HEK293 (cell line): ENCODE results near the gene C1QL4.
A peak's percentile ranks its signal among the peaks of the same experiment; 100 is the strongest.

ENCODE experiments used
- GFI1B ChIP-seq: fragments of 450-650 bp; formaldehyde crosslinking; IDR thresholded peaks from 2 replicates; pipeline ENCODE4 v1.5.1; 2016; ENCODE audit warnings: missing biosample characterization, missing genetic modification characterization
- HOXA7 ChIP-seq: sonication (generic); formaldehyde crosslinking; IDR thresholded peaks from 2 replicates; pipeline ENCODE4 v1.8.1; 2022; ENCODE audit warnings: missing genetic modification reagents, borderline replicate concordance
- PATZ1 ChIP-seq: fragments of 450-650 bp; formaldehyde crosslinking; IDR thresholded peaks from 2 replicates; pipeline ENCODE4 v1.5.1; 2016; ENCODE audit warnings: missing biosample characterization, missing genetic modification characterization
- PBX3 ChIP-seq: sonication (generic); formaldehyde crosslinking; IDR thresholded peaks from 2 replicates; pipeline ENCODE4 v1.8.1; 2022; ENCODE audit warnings: mild to moderate bottlenecking, moderate library complexity, missing genetic modification reagents
- PRDM6 ChIP-seq: fragments of 450-650 bp; formaldehyde crosslinking; IDR thresholded peaks from 2 replicates; pipeline ENCODE4 v1.5.1; 2017; ENCODE audit warnings: missing biosample characterization, missing genetic modification characterization
- SCRT2 ChIP-seq: fragments of 450-650 bp; formaldehyde crosslinking; IDR thresholded peaks from 2 replicates; pipeline ENCODE4 v1.5.1; 2016; ENCODE audit warnings: missing biosample characterization, missing genetic modification characterization
- TRIM28 ChIP-seq: IDR thresholded peaks from 2 replicates; pipeline ENCODE4 v1.6.1; 2011; ENCODE audit warnings: low read length, control low read depth, borderline replicate concordance
- ZBTB17 ChIP-seq: fragments of 450-650 bp; formaldehyde crosslinking; IDR thresholded peaks from 2 replicates; pipeline ENCODE4 v1.5.1; 2016; ENCODE audit warnings: missing biosample characterization, missing genetic modification characterization
- ZFHX2 ChIP-seq: fragments of 450-650 bp; formaldehyde crosslinking; conservative IDR thresholded peaks from 2 replicates; pipeline ENCODE4 v1.5.1; 2016; ENCODE audit warnings: missing biosample characterization, missing genetic modification characterization
- ZFP3 ChIP-seq: fragments of 450-650 bp; formaldehyde crosslinking; IDR thresholded peaks from 2 replicates; pipeline ENCODE4 v1.5.1; 2016; ENCODE audit warnings: low read depth, missing biosample characterization, missing genetic modification characterization
- ZNF157 ChIP-seq: fragments of 450-650 bp; formaldehyde crosslinking; IDR thresholded peaks from 2 replicates; pipeline ENCODE4 v1.5.1; 2016; ENCODE audit warnings: missing biosample characterization, missing genetic modification characterization
- ZNF169 ChIP-seq: fragments of 450-650 bp; formaldehyde crosslinking; IDR thresholded peaks from 2 replicates; pipeline ENCODE4 v1.5.1; 2016; ENCODE audit warnings: missing biosample characterization, missing genetic modification characterization
- ZNF175 ChIP-seq: fragments of 450-650 bp; formaldehyde crosslinking; IDR thresholded peaks from 2 replicates; pipeline ENCODE4 v1.5.1; 2016; ENCODE audit warnings: missing biosample characterization, missing genetic modification characterization
- ZNF394 ChIP-seq: fragments of 450-650 bp; formaldehyde crosslinking; IDR thresholded peaks from 2 replicates; pipeline ENCODE4 v1.5.1; 2016; ENCODE audit warnings: missing biosample characterization, missing genetic modification characterization, mild to moderate bottlenecking, moderate library complexity, borderline replicate concordance
- ZNF416 ChIP-seq: fragments of 450-650 bp; formaldehyde crosslinking; IDR thresholded peaks from 2 replicates; pipeline ENCODE4 v1.5.1; 2016; ENCODE audit warnings: missing biosample characterization, missing genetic modification characterization
- ZNF426 ChIP-seq: fragments of 450-650 bp; formaldehyde crosslinking; IDR thresholded peaks from 2 replicates; pipeline ENCODE4 v1.5.1; 2017; ENCODE audit warnings: missing biosample characterization, missing genetic modification characterization, mild to moderate bottlenecking, inconsistent platforms, moderate library complexity
- ZNF529 ChIP-seq: fragments of 450-650 bp; formaldehyde crosslinking; IDR thresholded peaks from 2 replicates; pipeline ENCODE4 v1.5.1; 2017; ENCODE audit warnings: missing genetic modification characterization, missing biosample characterization; ENCODE audit not compliant: insufficient replicate concordance
- ZNF600 ChIP-seq: fragments of 450-650 bp; formaldehyde crosslinking; IDR thresholded peaks from 2 replicates; pipeline ENCODE4 v1.5.1; 2016; ENCODE audit warnings: missing biosample characterization, missing genetic modification characterization
- ZNF621 ChIP-seq: fragments of 450-650 bp; formaldehyde crosslinking; IDR thresholded peaks from 2 replicates; pipeline ENCODE4 v1.5.1; 2017; ENCODE audit warnings: missing biosample characterization, missing genetic modification characterization
- ZNF629 ChIP-seq: fragments of 450-650 bp; formaldehyde crosslinking; IDR thresholded peaks from 2 replicates; pipeline ENCODE4 v1.5.1; 2017; ENCODE audit warnings: missing biosample characterization, missing genetic modification characterization
- ZNF701 ChIP-seq: fragments of 450-650 bp; formaldehyde crosslinking; IDR thresholded peaks from 2 replicates; pipeline ENCODE4 v1.5.1; 2016; ENCODE audit warnings: missing biosample characterization, missing genetic modification characterization
- ZNF76 ChIP-seq: fragments of 450-650 bp; formaldehyde crosslinking; IDR thresholded peaks from 2 replicates; pipeline ENCODE4; 2016; ENCODE audit warnings: low read depth, missing biosample characterization, missing genetic modification characterization, borderline replicate concordance
- ZNF768 ChIP-seq: fragments of 450-650 bp; formaldehyde crosslinking; IDR thresholded peaks from 2 replicates; pipeline ENCODE4 v1.5.1; 2018; ENCODE audit warnings: missing biosample characterization, mild to moderate bottlenecking, missing genetic modification characterization
- ZNF843 ChIP-seq: fragments of 450-650 bp; formaldehyde crosslinking; IDR thresholded peaks from 2 replicates; pipeline ENCODE4 v1.5.1; 2016; ENCODE audit warnings: missing biosample characterization, missing genetic modification characterization
- ZSCAN30 ChIP-seq: fragments of 450-650 bp; IDR thresholded peaks from 2 replicates; pipeline ENCODE4 v1.5.1; 2018; ENCODE audit warnings: missing biosample characterization, mild to moderate bottlenecking, missing genetic modification characterization, moderate library complexity
- TF ChIP-seq, protein P1 (sequence below): fragments of 450-650 bp; formaldehyde crosslinking; IDR thresholded peaks from 2 replicates; pipeline ENCODE4 v1.5.1; 2016; ENCODE audit warnings: missing biosample characterization, missing genetic modification characterization
- TF ChIP-seq, protein P2 (sequence below): fragments of 450-650 bp; formaldehyde crosslinking; IDR thresholded peaks from 2 replicates; pipeline ENCODE4 v1.5.1; 2016; ENCODE audit warnings: missing biosample characterization, missing genetic modification characterization
- TF ChIP-seq, protein P3 (sequence below): fragments of 450-650 bp; formaldehyde crosslinking; optimal IDR thresholded peaks from 2 replicates; pipeline ENCODE3; 2016; ENCODE audit warnings: missing biosample characterization, mild to moderate bottlenecking, missing genetic modification characterization

C1QL4 gene

GRCh38 chr12:49322708-49323523 is 14.1 kb downstream of the C1QL4 start, which contains the start of gene TROAP (continued):
- no peak for TF ChIP-seq ZNF157 (tag by site-specific recombination)
- peak; percentile 86 for TF ChIP-seq ZNF76 (tag by site-specific recombination)
- TF ChIP-seq, protein P1, sequence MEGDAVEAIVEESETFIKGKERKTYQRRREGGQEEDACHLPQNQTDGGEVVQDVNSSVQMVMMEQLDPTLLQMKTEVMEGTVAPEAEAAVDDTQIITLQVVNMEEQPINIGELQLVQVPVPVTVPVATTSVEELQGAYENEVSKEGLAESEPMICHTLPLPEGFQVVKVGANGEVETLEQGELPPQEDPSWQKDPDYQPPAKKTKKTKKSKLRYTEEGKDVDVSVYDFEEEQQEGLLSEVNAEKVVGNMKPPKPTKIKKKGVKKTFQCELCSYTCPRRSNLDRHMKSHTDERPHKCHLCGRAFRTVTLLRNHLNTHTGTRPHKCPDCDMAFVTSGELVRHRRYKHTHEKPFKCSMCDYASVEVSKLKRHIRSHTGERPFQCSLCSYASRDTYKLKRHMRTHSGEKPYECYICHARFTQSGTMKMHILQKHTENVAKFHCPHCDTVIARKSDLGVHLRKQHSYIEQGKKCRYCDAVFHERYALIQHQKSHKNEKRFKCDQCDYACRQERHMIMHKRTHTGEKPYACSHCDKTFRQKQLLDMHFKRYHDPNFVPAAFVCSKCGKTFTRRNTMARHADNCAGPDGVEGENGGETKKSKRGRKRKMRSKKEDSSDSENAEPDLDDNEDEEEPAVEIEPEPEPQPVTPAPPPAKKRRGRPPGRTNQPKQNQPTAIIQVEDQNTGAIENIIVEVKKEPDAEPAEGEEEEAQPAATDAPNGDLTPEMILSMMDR (tag by site-specific recombination), result no peak
- TF ChIP-seq PRDM6 (tag by site-specific recombination), result no peak
- TF ChIP-seq TRIM28, result no peak
- no peak for TF ChIP-seq ZNF629 (tag by site-specific recombination)
- no peak for TF ChIP-seq ZSCAN30 (tag by site-specific recombination)
- TF ChIP-seq HOXA7, result no peak
- peak; percentile 17; the same call in 1 of the 2 replicates for TF ChIP-seq ZNF600
- no peak; the same call in 1 of the 2 replicates for TF ChIP-seq ZFHX2 (tag by site-specific recombination)
- TF ChIP-seq, protein P2, sequence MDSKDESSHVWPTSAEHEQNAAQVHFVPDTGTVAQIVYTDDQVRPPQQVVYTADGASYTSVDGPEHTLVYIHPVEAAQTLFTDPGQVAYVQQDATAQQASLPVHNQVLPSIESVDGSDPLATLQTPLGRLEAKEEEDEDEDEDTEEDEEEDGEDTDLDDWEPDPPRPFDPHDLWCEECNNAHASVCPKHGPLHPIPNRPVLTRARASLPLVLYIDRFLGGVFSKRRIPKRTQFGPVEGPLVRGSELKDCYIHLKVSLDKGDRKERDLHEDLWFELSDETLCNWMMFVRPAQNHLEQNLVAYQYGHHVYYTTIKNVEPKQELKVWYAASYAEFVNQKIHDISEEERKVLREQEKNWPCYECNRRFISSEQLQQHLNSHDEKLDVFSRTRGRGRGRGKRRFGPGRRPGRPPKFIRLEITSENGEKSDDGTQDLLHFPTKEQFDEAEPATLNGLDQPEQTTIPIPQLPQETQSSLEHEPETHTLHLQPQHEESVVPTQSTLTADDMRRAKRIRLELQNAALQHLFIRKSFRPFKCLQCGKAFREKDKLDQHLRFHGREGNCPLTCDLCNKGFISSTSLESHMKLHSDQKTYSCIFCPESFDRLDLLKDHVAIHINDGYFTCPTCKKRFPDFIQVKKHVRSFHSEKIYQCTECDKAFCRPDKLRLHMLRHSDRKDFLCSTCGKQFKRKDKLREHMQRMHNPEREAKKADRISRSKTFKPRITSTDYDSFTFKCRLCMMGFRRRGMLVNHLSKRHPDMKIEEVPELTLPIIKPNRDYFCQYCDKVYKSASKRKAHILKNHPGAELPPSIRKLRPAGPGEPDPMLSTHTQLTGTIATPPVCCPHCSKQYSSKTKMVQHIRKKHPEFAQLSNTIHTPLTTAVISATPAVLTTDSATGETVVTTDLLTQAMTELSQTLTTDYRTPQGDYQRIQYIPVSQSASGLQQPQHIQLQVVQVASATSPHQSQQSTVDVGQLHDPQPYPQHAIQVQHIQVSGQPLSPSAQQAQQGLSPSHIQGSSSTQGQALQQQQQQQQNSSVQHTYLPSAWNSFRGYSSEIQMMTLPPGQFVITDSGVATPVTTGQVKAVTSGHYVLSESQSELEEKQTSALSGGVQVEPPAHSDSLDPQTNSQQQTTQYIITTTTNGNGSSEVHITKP (tag by site-specific recombination), result peak; percentile 16; the same call in 1 of the 2 replicates
- no peak for TF ChIP-seq ZNF426 (tag by site-specific recombination)
- no peak for TF ChIP-seq PBX3 (CRISPR knock-in tag)
- no peak for TF ChIP-seq ZNF768 (tag by site-specific recombination)
- peak; percentile 54; the same call in 1 of the 2 replicates for TF ChIP-seq ZBTB17 (tag by site-specific recombination)
- no peak for TF ChIP-seq GFI1B (tag by site-specific recombination)
- peak; percentile 84 for TF ChIP-seq ZNF394 (tag by site-specific recombination)
- TF ChIP-seq, protein P3, sequence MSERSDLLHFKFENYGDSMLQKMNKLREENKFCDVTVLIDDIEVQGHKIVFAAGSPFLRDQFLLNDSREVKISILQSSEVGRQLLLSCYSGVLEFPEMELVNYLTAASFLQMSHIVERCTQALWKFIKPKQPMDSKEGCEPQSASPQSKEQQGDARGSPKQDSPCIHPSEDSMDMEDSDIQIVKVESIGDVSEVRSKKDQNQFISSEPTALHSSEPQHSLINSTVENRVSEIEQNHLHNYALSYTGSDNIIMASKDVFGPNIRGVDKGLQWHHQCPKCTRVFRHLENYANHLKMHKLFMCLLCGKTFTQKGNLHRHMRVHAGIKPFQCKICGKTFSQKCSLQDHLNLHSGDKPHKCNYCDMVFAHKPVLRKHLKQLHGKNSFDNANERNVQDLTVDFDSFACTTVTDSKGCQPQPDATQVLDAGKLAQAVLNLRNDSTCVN (tag by site-specific recombination), result peak; percentile 77
- TF ChIP-seq ZNF701 (tag by site-specific recombination), result no peak
- TF ChIP-seq ZNF416, result no peak
- peak; percentile 64 for TF ChIP-seq PATZ1 (tag by site-specific recombination)
- TF ChIP-seq ZNF621 (tag by site-specific recombination), result no peak
- no peak for TF ChIP-seq ZNF175 (tag by site-specific recombination)
- TF ChIP-seq ZNF529 (tag by site-specific recombination), result no peak
- no peak for TF ChIP-seq ZFP3 (tag by site-specific recombination)
- no peak for TF ChIP-seq ZNF169 (tag by site-specific recombination)
- peak; percentile 49; the same call in 1 of the 2 replicates for TF ChIP-seq ZNF843 (tag by site-specific recombination)
- no peak for TF ChIP-seq SCRT2 (tag by site-specific recombination)
